Neural progenitor cell (in vitro differentiated cells): ENCODE data around the gene CTU2. TPM values are rescaled to one million over a fixed set of nuclear protein-coding genes. Genes with fewer than 3 reads are reported as not detected.

Experiments
- DNase-seq: peaks from one replicate; pipeline ENCODE4 v3.0.0-alpha.2; 2016; ENCODE audit warnings: low spot score
- H2AFZ ChIP-seq: fragments of 200-600 bp; sonication (generic); replicated peaks from 2 replicates; pipeline ENCODE4 v1.6.1; 2016; ENCODE audit warnings: antibody characterized with exemption
- H3F3A ChIP-seq: fragments of 200-600 bp; sonication (generic); 2 replicates; pipeline ENCODE4 v1.6.1; 2016; ENCODE audit warnings: antibody characterized with exemption, low read depth
- H3K27ac ChIP-seq: fragments of 200-600 bp; sonication (generic); 2 replicates; pipeline ENCODE4 v1.5.1; 2016; ENCODE audit warnings: mild to moderate bottlenecking
- H3K27me3 ChIP-seq: fragments of 200-600 bp; sonication (generic); 2 replicates; pipeline ENCODE4 v1.6.1; 2016; ENCODE audit warnings: mild to moderate bottlenecking, moderate library complexity
- H3K36me3 ChIP-seq: fragments of 200-600 bp; sonication (generic); 2 replicates; pipeline ENCODE4 v1.5.1; 2016
- H3K4me1 ChIP-seq: fragments of 200-600 bp; sonication (generic); 2 replicates; pipeline ENCODE4 v1.6.1; 2016; ENCODE audit warnings: mixed run types
- H3K4me2 ChIP-seq: fragments of 200-600 bp; sonication (generic); 2 replicates; pipeline ENCODE4 v1.6.1; 2016
- H3K4me3 ChIP-seq: fragments of 200-600 bp; sonication (generic); 2 replicates; pipeline ENCODE4 v1.5.1; 2016
- H3K79me2 ChIP-seq: fragments of 200-600 bp; sonication (generic); 2 replicates; pipeline ENCODE4 v1.6.1; 2016; ENCODE audit warnings: low read depth
- H3K9ac ChIP-seq: fragments of 200-600 bp; sonication (generic); 2 replicates; pipeline ENCODE4 v1.6.1; 2016
- H3K9me3 ChIP-seq: fragments of 200-600 bp; sonication (generic); 2 replicates; pipeline ENCODE4 v1.5.1; 2016; ENCODE audit warnings: low read depth
- H4K20me1 ChIP-seq: fragments of 200-600 bp; sonication (generic); 2 replicates; pipeline ENCODE4 v1.6.1; 2016; ENCODE audit warnings: low read depth
- H3K27ac Mint-ChIP-seq: 3 replicates; pipeline ENCODE4 v1.8.0; 2021; ENCODE audit warnings: mixed read lengths
- H3K27me3 Mint-ChIP-seq: 2 replicates; pipeline ENCODE4 v1.8.0; 2022; ENCODE audit warnings: low read depth, mild to moderate bottlenecking, inconsistent platforms, moderate library complexity, mixed read lengths; ENCODE audit not compliant: insufficient read depth
- H3K36me3 Mint-ChIP-seq: 3 replicates; pipeline ENCODE4 v1.8.0; 2021; ENCODE audit warnings: mixed read lengths
- H3K4me1 Mint-ChIP-seq: 3 replicates; pipeline ENCODE4 v1.8.0; 2021; ENCODE audit warnings: mixed read lengths
- H3K4me3 Mint-ChIP-seq: 3 replicates; pipeline ENCODE4 v1.8.0; 2021; ENCODE audit warnings: mild to moderate bottlenecking, moderate library complexity, mixed read lengths
- H3K9me3 Mint-ChIP-seq: 3 replicates; pipeline ENCODE4 v1.8.0; 2020; ENCODE audit warnings: mixed read lengths
- EZH2 ChIP-seq: fragments of 200-600 bp; sonication (generic); IDR thresholded peaks from 2 replicates; pipeline ENCODE4 v1.6.1; 2017; ENCODE audit warnings: antibody characterized with exemption, mild to moderate bottlenecking, moderate library complexity
- EZH2phosphoT487 ChIP-seq: fragments of 200-600 bp; sonication (generic); IDR thresholded peaks from 2 replicates; pipeline ENCODE4 v1.6.1; 2017; ENCODE audit warnings: antibody characterized with exemption
- total RNA-seq: library from RNA; depleted of rRNA; stranded (reverse); fragments of >200 nt; gene quantifications from 2 replicates; pipeline ENCODE4 v1.2.3, GENCODE V29; 2015; ENCODE audit warnings: low replicate concordance
- TF ChIP-seq, protein P1 (sequence below): fragments of 200-600 bp; sonication (generic); IDR thresholded peaks from 2 replicates; pipeline ENCODE4 v1.5.1; 2017; ENCODE audit warnings: antibody characterized with exemption, mild to moderate bottlenecking

Gene CTU2
- 4.7 and 11.0 TPM in 2 replicates for total RNA-seq

GRCh38 chr16:88706229-88706964 is at the start of gene CTU2, which contains the start of gene RNF166:
Gene CTU2, plus strand, starts transcription at chr16:88706503. Its CDS starts 28 bp downstream, at chr16:88706531.
Gene RNF166, minus strand, starts transcription at chr16:88706408. Its CDS starts 83 bp downstream, at chr16:88706325.
- Histone ChIP-seq H3K27me3 (no peaks in the 10 kb centered on the region), H3K79me2 (peaks cover 42% of the 10 kb centered on the region), H4K20me1 (peaks cover 19% of the 10 kb centered on the region), H3K4me3 (peak within 1 kb of the TSS; percentile 99), H3F3A (no peaks in the 10 kb centered on the region), H3K9ac (peak within 1 kb of the TSS; percentile 90), H3K4me2 (peak within 1 kb of the TSS; percentile 99), H3K9me3 (no peaks in the 10 kb centered on the region), H3K36me3 (no peaks in the 10 kb centered on the region), H2AFZ (peak within 1 kb of the TSS; percentile 94), H3K27ac (no peak within 1 kb of the TSS), H3K4me1 (peaks cover 10% of the 10 kb centered on the region)
- H3K4me3 Mint-ChIP-seq = peak within 1 kb of the TSS; percentile 92
- H3K4me1 Mint-ChIP-seq = peaks cover 22% of the 10 kb centered on the region
- no peak for TF ChIP-seq EZH2phosphoT487
- TF ChIP-seq, protein P1, sequence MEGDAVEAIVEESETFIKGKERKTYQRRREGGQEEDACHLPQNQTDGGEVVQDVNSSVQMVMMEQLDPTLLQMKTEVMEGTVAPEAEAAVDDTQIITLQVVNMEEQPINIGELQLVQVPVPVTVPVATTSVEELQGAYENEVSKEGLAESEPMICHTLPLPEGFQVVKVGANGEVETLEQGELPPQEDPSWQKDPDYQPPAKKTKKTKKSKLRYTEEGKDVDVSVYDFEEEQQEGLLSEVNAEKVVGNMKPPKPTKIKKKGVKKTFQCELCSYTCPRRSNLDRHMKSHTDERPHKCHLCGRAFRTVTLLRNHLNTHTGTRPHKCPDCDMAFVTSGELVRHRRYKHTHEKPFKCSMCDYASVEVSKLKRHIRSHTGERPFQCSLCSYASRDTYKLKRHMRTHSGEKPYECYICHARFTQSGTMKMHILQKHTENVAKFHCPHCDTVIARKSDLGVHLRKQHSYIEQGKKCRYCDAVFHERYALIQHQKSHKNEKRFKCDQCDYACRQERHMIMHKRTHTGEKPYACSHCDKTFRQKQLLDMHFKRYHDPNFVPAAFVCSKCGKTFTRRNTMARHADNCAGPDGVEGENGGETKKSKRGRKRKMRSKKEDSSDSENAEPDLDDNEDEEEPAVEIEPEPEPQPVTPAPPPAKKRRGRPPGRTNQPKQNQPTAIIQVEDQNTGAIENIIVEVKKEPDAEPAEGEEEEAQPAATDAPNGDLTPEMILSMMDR = no peak
- TF ChIP-seq EZH2 = no peak
- no peaks in the 10 kb centered on the region for H3K36me3 Mint-ChIP-seq
- H3K27ac Mint-ChIP-seq = peak within 1 kb of the TSS; percentile 53
- H3K27me3 Mint-ChIP-seq = no peaks in the 10 kb centered on the region
- peak; percentile 96 for DNase-seq
- H3K9me3 Mint-ChIP-seq = no peaks in the 10 kb centered on the region

GRCh38 chr16:88657371-88657770 is 48.9 kb upstream of the CTU2 start:
- Mint-ChIP-seq H3K9me3 (no peaks in the 10 kb centered on the region), H3K27ac (no peak overlapping the region), H3K4me1 (peaks cover 16% of the 10 kb centered on the region), H3K36me3 (peaks cover 2% of the 10 kb centered on the region), H3K27me3 (peaks cover 7% of the 10 kb centered on the region), H3K4me3 (no peak overlapping the region)
- peaks cover 37% of the 10 kb centered on the region for H3K79me2 ChIP-seq
- H3K4me2 ChIP-seq = no peak overlapping the region
- H3K4me3 ChIP-seq = no peak overlapping the region
- no peak overlapping the region for H3K9ac ChIP-seq
- H3K9me3 ChIP-seq = no peaks in the 10 kb centered on the region
- H3K27ac ChIP-seq = no peak overlapping the region
- no peak for DNase-seq
- H2AFZ ChIP-seq = no peak overlapping the region
- H3K4me1 ChIP-seq = peaks cover 4% of the 10 kb centered on the region
- H3F3A ChIP-seq = peaks cover 4% of the 10 kb centered on the region
- TF ChIP-seq EZH2 = no peak
- TF ChIP-seq EZH2phosphoT487 = no peak
- TF ChIP-seq, protein P1 = no peak
- peaks cover 39% of the 10 kb centered on the region for H4K20me1 ChIP-seq
- H3K27me3 ChIP-seq = no peaks in the 10 kb centered on the region
- H3K36me3 ChIP-seq = no peaks in the 10 kb centered on the region

DNA sequence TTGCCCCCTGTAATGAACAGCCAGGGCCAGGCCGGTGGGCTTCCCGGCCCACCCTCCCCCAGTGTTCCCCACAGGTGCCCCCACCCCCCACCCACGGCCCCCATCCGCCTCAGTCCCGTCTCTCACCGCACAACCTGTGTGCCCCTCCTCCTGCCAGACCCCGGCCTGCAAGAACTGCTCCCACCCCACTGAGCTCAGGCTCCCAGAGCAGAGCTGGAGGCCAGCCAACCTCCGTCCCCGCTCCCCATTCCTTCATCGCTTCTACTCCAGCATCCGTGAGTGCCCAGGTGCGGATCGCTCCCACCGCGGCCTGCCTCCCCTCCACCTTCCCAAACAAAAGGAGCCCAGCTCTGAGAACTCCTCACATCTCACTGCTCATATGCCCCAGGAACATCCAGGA is 47.6 kb upstream of the CTU2 start:
- Mint-ChIP-seq H3K36me3 (peaks cover 2% of the 10 kb centered on the region), H3K4me3 (no peak overlapping the region), H3K27ac (peak overlapping the region; percentile 57), H3K27me3 (peaks cover 7% of the 10 kb centered on the region), H3K9me3 (no peaks in the 10 kb centered on the region), H3K4me1 (peaks cover 16% of the 10 kb centered on the region)
- Histone ChIP-seq H3K79me2 (peaks cover 40% of the 10 kb centered on the region), H3K27me3 (no peaks in the 10 kb centered on the region), H3K9me3 (no peaks in the 10 kb centered on the region), H2AFZ (no peak overlapping the region), H4K20me1 (peaks cover 39% of the 10 kb centered on the region), H3F3A (peaks cover 4% of the 10 kb centered on the region), H3K27ac (no peak overlapping the region), H3K36me3 (no peaks in the 10 kb centered on the region), H3K4me3 (no peak overlapping the region), H3K9ac (no peak overlapping the region), H3K4me2 (no peak overlapping the region), H3K4me1 (peaks cover 4% of the 10 kb centered on the region)
- DNase-seq = no peak
- TF ChIP-seq, protein P1 = no peak
- TF ChIP-seq EZH2 (no peak), EZH2phosphoT487 (no peak)
